NCI-H82 treated with DMSO at 0.1 percent for 48 hours (cell line): Measurements from ENCODE around the gene CRIP3.

Source experiments
- DNase-seq: peaks from one replicate; lab custom pipeline; 2025; ENCODE audit not compliant: unreplicated experiment; lab: John Stamatoyannopoulos, UW

CRIP3 gene

DNA sequence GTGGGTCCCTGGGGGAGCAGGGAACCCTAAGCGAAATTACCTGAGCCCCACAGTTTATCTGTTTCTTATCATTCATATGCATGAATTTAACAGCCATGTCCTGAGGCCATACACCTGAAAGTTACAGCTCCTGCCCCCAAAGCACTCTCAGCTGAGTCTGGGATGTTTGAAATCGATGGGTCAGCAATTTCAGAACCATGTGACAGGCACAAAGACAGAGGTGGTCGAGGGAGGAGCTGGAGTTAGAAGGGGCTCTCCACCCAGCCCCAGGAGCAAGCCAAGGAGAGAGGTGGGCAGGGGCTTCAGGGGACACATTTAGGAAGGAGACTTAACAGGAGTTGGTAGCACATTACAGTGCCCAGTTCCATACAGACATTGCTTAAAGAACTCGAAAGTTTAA is 50.4 kb downstream of the CRIP3 start:
- DNase-seq = no peak

GRCh38 chr6:43257367-43258145 is 51.1 kb downstream of the CRIP3 start:
- DNase-seq = no peak

DNA sequence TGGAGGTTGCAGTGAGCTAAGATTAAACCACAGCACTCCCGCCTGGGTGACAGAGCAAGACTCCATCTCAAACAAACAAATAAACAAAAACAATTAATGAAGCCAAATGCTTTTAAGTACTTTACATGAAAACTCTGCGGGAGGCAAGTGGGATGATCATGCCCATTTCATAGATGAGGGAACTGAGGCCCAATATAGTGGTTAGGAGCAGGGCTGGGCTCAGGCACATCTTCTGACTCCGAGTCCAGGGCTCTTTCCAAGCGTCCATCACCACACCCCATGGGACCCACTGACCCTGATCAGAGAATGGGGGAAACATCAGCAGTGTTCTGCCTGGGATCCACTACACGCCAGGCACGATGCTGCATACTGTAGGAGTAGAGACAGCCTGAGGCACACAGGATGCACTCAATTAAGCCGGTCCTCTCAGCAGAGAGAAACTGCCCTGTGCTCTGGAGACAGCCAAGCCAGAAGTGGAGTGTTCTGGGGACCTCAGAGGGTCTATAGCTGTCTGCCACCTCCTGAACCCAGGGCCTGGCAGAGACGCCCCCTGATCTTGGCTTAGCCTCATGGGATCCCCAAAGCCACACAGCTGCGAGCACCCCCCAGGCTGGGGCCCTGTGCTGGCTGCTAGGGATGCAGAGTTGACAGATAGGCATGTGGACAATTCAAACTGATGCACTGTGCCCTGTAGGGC is 51.8 kb downstream of the CRIP3 start:
- no peak for DNase-seq
